ENCODE data around the gene WIPF1.

DNA sequence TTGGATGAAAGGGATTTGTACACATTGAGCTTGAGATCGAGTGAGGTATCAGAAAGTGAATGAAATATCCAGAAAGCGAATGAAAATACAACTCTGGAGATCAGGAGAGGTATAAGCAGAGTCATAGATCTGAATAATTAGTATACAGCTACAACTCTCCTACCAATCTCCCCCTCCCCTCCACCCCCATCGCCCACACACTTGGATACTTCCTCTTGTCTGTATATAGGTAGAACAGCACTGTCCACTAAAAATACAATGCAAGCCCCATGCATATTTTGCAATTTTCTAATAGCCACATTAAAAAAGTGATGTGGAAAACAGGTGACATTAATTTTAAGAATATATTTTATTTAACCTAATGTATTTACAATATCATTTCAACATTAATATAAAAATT lies 23.7 kb upstream of the WIPF1 start:
- TF ChIP-seq, protein P1, sequence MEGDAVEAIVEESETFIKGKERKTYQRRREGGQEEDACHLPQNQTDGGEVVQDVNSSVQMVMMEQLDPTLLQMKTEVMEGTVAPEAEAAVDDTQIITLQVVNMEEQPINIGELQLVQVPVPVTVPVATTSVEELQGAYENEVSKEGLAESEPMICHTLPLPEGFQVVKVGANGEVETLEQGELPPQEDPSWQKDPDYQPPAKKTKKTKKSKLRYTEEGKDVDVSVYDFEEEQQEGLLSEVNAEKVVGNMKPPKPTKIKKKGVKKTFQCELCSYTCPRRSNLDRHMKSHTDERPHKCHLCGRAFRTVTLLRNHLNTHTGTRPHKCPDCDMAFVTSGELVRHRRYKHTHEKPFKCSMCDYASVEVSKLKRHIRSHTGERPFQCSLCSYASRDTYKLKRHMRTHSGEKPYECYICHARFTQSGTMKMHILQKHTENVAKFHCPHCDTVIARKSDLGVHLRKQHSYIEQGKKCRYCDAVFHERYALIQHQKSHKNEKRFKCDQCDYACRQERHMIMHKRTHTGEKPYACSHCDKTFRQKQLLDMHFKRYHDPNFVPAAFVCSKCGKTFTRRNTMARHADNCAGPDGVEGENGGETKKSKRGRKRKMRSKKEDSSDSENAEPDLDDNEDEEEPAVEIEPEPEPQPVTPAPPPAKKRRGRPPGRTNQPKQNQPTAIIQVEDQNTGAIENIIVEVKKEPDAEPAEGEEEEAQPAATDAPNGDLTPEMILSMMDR (IDR thresholded peaks at IDR 0.05 in 2 of 3, conservative IDR thresholded peaks at IDR 0.05 in 1 of 3; ENCODE audit: borderline replicate concordance in 1 of 3, insufficient read depth in 1 of 3, low read depth in 2 of 3, low read length in 2 of 3), result no peak
- TF ChIP-seq FOSL1 (IDR thresholded peaks at IDR 0.05; ENCODE audit: low read depth), result no peak
- no peak for TF ChIP-seq RAD21 (IDR thresholded peaks at IDR 0.05; ENCODE audit: low read depth)
- no peak for TF ChIP-seq CEBPB (IDR thresholded peaks at IDR 0.05; ENCODE audit: low read depth)
- no peak for TF ChIP-seq POLR2A (IDR thresholded peaks at IDR 0.05; ENCODE audit: borderline replicate concordance, extremely low read depth, insufficient read depth, insufficient read length)
- no peak for TF ChIP-seq EGR1 (IDR thresholded peaks at IDR 0.05; ENCODE audit: low read depth)
- no peak for TF ChIP-seq POLR2AphosphoS5 (IDR thresholded peaks at IDR 0.05; ENCODE audit: low read depth, low read length)
- TF ChIP-seq, protein P2, sequence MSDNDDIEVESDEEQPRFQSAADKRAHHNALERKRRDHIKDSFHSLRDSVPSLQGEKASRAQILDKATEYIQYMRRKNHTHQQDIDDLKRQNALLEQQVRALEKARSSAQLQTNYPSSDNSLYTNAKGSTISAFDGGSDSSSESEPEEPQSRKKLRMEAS (IDR thresholded peaks at IDR 0.05), result no peak
- no peak for TF ChIP-seq TCF7L2 (IDR thresholded peaks at IDR 0.05; ENCODE audit: borderline replicate concordance, extremely low read depth, insufficient read depth, insufficient read length)
- TF ChIP-seq EZH2 (IDR thresholded peaks at IDR 0.05), result no peak
- TF ChIP-seq YY1 (IDR thresholded peaks at IDR 0.05; ENCODE audit: extremely low read depth, insufficient replicate concordance, low read depth, low read length), result no peak
- no peak for TF ChIP-seq ZFX (IDR thresholded peaks at IDR 0.05)
- TF ChIP-seq SRF (IDR thresholded peaks at IDR 0.05; ENCODE audit: low read depth), result no peak
- TF ChIP-seq, protein P3, sequence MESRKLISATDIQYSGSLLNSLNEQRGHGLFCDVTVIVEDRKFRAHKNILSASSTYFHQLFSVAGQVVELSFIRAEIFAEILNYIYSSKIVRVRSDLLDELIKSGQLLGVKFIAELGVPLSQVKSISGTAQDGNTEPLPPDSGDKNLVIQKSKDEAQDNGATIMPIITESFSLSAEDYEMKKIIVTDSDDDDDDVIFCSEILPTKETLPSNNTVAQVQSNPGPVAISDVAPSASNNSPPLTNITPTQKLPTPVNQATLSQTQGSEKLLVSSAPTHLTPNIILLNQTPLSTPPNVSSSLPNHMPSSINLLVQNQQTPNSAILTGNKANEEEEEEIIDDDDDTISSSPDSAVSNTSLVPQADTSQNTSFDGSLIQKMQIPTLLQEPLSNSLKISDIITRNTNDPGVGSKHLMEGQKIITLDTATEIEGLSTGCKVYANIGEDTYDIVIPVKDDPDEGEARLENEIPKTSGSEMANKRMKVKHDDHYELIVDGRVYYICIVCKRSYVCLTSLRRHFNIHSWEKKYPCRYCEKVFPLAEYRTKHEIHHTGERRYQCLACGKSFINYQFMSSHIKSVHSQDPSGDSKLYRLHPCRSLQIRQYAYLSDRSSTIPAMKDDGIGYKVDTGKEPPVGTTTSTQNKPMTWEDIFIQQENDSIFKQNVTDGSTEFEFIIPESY (IDR thresholded peaks at IDR 0.05; ENCODE audit: extremely low read depth, insufficient replicate concordance, low read length), result no peak

Data from HCT116 (cell line).